ENCODE results near the gene PRKCA.

PRKCA gene

GRCh38 chr17:66464921-66465320 is 162.5 kb downstream of the PRKCA start:
- WGBS (ENCODE audit: insufficient coverage, insufficient read length) = no CpG with 5 or more reads among the region's 3 CpGs
- DNase-seq (ENCODE audit: low read depth, low spot score) = no peak
- Histone ChIP-seq H3K36me3 (ENCODE audit: control insufficient read depth, insufficient read depth, low read length) (no peaks in the 10 kb centered on the region), H3K4me3 (ENCODE audit: low read length) (no peak overlapping the region), H3K4me1 (ENCODE audit: control insufficient read depth, insufficient read depth, low read length) (0 out of 2 replicates have a peak, but pooled peaks cover 4% of the 10 kb centered on the region), H3K27me3 (ENCODE audit: control insufficient read depth, insufficient read depth, low read length) (peaks cover 5% of the 10 kb centered on the region; the same call in 1 of the 2 replicates), H3K27ac (ENCODE audit: low read length) (no peak overlapping the region), H3K9me3 (ENCODE audit: control insufficient read depth, insufficient read depth, low read length) (no peaks in the 10 kb centered on the region)

GRCh38 chr17:66465701-66466100 is 163.3 kb downstream of the PRKCA start:
- DNase-seq (ENCODE audit: low read depth, low spot score) = no peak
- no CpG with 5 or more reads among the region's 1 CpG for WGBS (ENCODE audit: insufficient coverage, insufficient read length)
- H3K36me3 ChIP-seq (ENCODE audit: control insufficient read depth, insufficient read depth, low read length) = no peaks in the 10 kb centered on the region
- H3K4me3 ChIP-seq (ENCODE audit: low read length) = no peak overlapping the region
- H3K4me1 ChIP-seq (ENCODE audit: control insufficient read depth, insufficient read depth, low read length) = 0 out of 2 replicates have a peak, but pooled peaks cover 4% of the 10 kb centered on the region
- H3K9me3 ChIP-seq (ENCODE audit: control insufficient read depth, insufficient read depth, low read length) = no peaks in the 10 kb centered on the region
- no peaks in the 10 kb centered on the region; the same call in 1 of the 2 replicates for H3K27me3 ChIP-seq (ENCODE audit: control insufficient read depth, insufficient read depth, low read length)
- H3K27ac ChIP-seq (ENCODE audit: low read length) = no peak overlapping the region

GRCh38 chr17:66466106-66466820 is 163.8 kb downstream of the PRKCA start:
- H3K9me3 ChIP-seq (ENCODE audit: control insufficient read depth, insufficient read depth, low read length) = no peaks in the 10 kb centered on the region
- H3K27me3 ChIP-seq (ENCODE audit: control insufficient read depth, insufficient read depth, low read length) = no peaks in the 10 kb centered on the region
- H3K4me1 ChIP-seq (ENCODE audit: control insufficient read depth, insufficient read depth, low read length) = 0 out of 2 replicates have a peak, but pooled peaks cover 4% of the 10 kb centered on the region
- WGBS (ENCODE audit: insufficient coverage, insufficient read length) = no CpG with 5 or more reads among the region's 11 CpGs
- no peak overlapping the region for H3K4me3 ChIP-seq (ENCODE audit: low read length)
- DNase-seq (ENCODE audit: low read depth, low spot score) = no peak
- H3K36me3 ChIP-seq (ENCODE audit: control insufficient read depth, insufficient read depth, low read length) = no peaks in the 10 kb centered on the region
- no peak overlapping the region for H3K27ac ChIP-seq (ENCODE audit: low read length)

- Histone ChIP-seq H3K4me1 (ENCODE audit: control insufficient read depth, insufficient read depth, low read length) (0 out of 2 replicates have a peak, but pooled peaks cover 4% of the 10 kb centered on the region), H3K27me3 (ENCODE audit: control insufficient read depth, insufficient read depth, low read length) (no peaks in the 10 kb centered on the region), H3K36me3 (ENCODE audit: control insufficient read depth, insufficient read depth, low read length) (no peaks in the 10 kb centered on the region), H3K9me3 (ENCODE audit: control insufficient read depth, insufficient read depth, low read length) (no peaks in the 10 kb centered on the region), H3K27ac (ENCODE audit: low read length) (no peak overlapping the region), H3K4me3 (ENCODE audit: low read length) (no peak overlapping the region)
- DNase-seq (ENCODE audit: low read depth, low spot score) = no peak
- no CpG with 5 or more reads among the region's 7 CpGs for WGBS (ENCODE audit: insufficient coverage, insufficient read length)
Measured at GRCh38 chr17:66466840-66467367, 164.5 kb downstream of the PRKCA start.

GRCh38 chr17:66467766-66468165 is 165.4 kb downstream of the PRKCA start:
- Histone ChIP-seq H3K36me3 (ENCODE audit: control insufficient read depth, insufficient read depth, low read length) (no peaks in the 10 kb centered on the region), H3K27me3 (ENCODE audit: control insufficient read depth, insufficient read depth, low read length) (no peaks in the 10 kb centered on the region), H3K9me3 (ENCODE audit: control insufficient read depth, insufficient read depth, low read length) (no peaks in the 10 kb centered on the region), H3K27ac (ENCODE audit: low read length) (no peak overlapping the region), H3K4me3 (ENCODE audit: low read length) (no peak overlapping the region), H3K4me1 (ENCODE audit: control insufficient read depth, insufficient read depth, low read length) (0 out of 2 replicates have a peak, but pooled peaks cover 4% of the 10 kb centered on the region)
- DNase-seq (ENCODE audit: low read depth, low spot score) = no peak
- no CpG with 5 or more reads among the region's 6 CpGs for WGBS (ENCODE audit: insufficient coverage, insufficient read length)

GRCh38 chr17:66468241-66469087 is 166.1 kb downstream of the PRKCA start:
- Histone ChIP-seq H3K4me3 (ENCODE audit: low read length) (no peak overlapping the region), H3K27me3 (ENCODE audit: control insufficient read depth, insufficient read depth, low read length) (no peaks in the 10 kb centered on the region), H3K36me3 (ENCODE audit: control insufficient read depth, insufficient read depth, low read length) (no peaks in the 10 kb centered on the region), H3K27ac (ENCODE audit: low read length) (no peak overlapping the region), H3K9me3 (ENCODE audit: control insufficient read depth, insufficient read depth, low read length) (no peaks in the 10 kb centered on the region), H3K4me1 (ENCODE audit: control insufficient read depth, insufficient read depth, low read length) (peaks cover 7% of the 10 kb centered on the region; the same call in 1 of the 2 replicates)
- WGBS (ENCODE audit: insufficient coverage, insufficient read length) = no CpG with 5 or more reads among the region's 5 CpGs
- DNase-seq (ENCODE audit: low read depth, low spot score) = no peak

GRCh38 chr17:66469088-66469442 is 166.7 kb downstream of the PRKCA start:
- Histone ChIP-seq H3K9me3 (ENCODE audit: control insufficient read depth, insufficient read depth, low read length) (no peaks in the 10 kb centered on the region), H3K4me1 (ENCODE audit: control insufficient read depth, insufficient read depth, low read length) (peaks cover 7% of the 10 kb centered on the region; the same call in 1 of the 2 replicates), H3K4me3 (ENCODE audit: low read length) (no peak overlapping the region), H3K27me3 (ENCODE audit: control insufficient read depth, insufficient read depth, low read length) (no peaks in the 10 kb centered on the region), H3K36me3 (ENCODE audit: control insufficient read depth, insufficient read depth, low read length) (no peaks in the 10 kb centered on the region), H3K27ac (ENCODE audit: low read length) (no peak overlapping the region)
- no CpG with 5 or more reads among the region's 3 CpGs for WGBS (ENCODE audit: insufficient coverage, insufficient read length)
- DNase-seq (ENCODE audit: low read depth, low spot score) = no peak

- no peaks in the 10 kb centered on the region for H3K9me3 ChIP-seq (ENCODE audit: control insufficient read depth, insufficient read depth, low read length)
- no peak for DNase-seq (ENCODE audit: low read depth, low spot score)
- H3K27ac ChIP-seq (ENCODE audit: low read length) = no peak overlapping the region
- H3K4me1 ChIP-seq (ENCODE audit: control insufficient read depth, insufficient read depth, low read length) = peaks cover 7% of the 10 kb centered on the region; the same call in 1 of the 2 replicates
- WGBS (ENCODE audit: insufficient coverage, insufficient read length) = no CpG with 5 or more reads among the region's 1 CpG
- no peaks in the 10 kb centered on the region for H3K27me3 ChIP-seq (ENCODE audit: control insufficient read depth, insufficient read depth, low read length)
- H3K4me3 ChIP-seq (ENCODE audit: low read length) = no peak overlapping the region
- H3K36me3 ChIP-seq (ENCODE audit: control insufficient read depth, insufficient read depth, low read length) = no peaks in the 10 kb centered on the region
Measured at GRCh38 chr17:66469461-66469860, 167.0 kb downstream of the PRKCA start.

GRCh38 chr17:66469890-66470289 is 167.5 kb downstream of the PRKCA start:
- no peak for DNase-seq (ENCODE audit: low read depth, low spot score)
- Histone ChIP-seq H3K27ac (ENCODE audit: low read length) (no peak overlapping the region), H3K4me3 (ENCODE audit: low read length) (no peak overlapping the region), H3K27me3 (ENCODE audit: control insufficient read depth, insufficient read depth, low read length) (no peaks in the 10 kb centered on the region), H3K9me3 (ENCODE audit: control insufficient read depth, insufficient read depth, low read length) (no peaks in the 10 kb centered on the region), H3K4me1 (ENCODE audit: control insufficient read depth, insufficient read depth, low read length) (peaks cover 7% of the 10 kb centered on the region; the same call in 1 of the 2 replicates), H3K36me3 (ENCODE audit: control insufficient read depth, insufficient read depth, low read length) (no peaks in the 10 kb centered on the region)
- WGBS (ENCODE audit: insufficient coverage, insufficient read length) = no CpG with 5 or more reads among the region's 4 CpGs

- no peak for DNase-seq (ENCODE audit: low read depth, low spot score)
- no CpG with 5 or more reads among the region's 4 CpGs for WGBS (ENCODE audit: insufficient coverage, insufficient read length)
- H3K4me1 ChIP-seq (ENCODE audit: control insufficient read depth, insufficient read depth, low read length) = peaks cover 8% of the 10 kb centered on the region; the same call in 1 of the 2 replicates
- no peaks in the 10 kb centered on the region for H3K36me3 ChIP-seq (ENCODE audit: control insufficient read depth, insufficient read depth, low read length)
- no peak overlapping the region for H3K27ac ChIP-seq (ENCODE audit: low read length)
- H3K4me3 ChIP-seq (ENCODE audit: low read length) = no peak overlapping the region
- H3K9me3 ChIP-seq (ENCODE audit: control insufficient read depth, insufficient read depth, low read length) = no peaks in the 10 kb centered on the region
- H3K27me3 ChIP-seq (ENCODE audit: control insufficient read depth, insufficient read depth, low read length) = no peaks in the 10 kb centered on the region
Measured at GRCh38 chr17:66472123-66472522, 169.7 kb downstream of the PRKCA start.

Measured in iPS DF 6.9 (cell line).